ENCODE measurements around the gene PLEKHA1. TPM values are rescaled to one million over a fixed set of nuclear protein-coding genes. Genes with fewer than 3 reads are reported as not detected.

Gene PLEKHA1
- polyA plus RNA-seq, 1 of the 3 experiments (the other 2 are of a cell fraction): 8.4 TPM

DNA sequence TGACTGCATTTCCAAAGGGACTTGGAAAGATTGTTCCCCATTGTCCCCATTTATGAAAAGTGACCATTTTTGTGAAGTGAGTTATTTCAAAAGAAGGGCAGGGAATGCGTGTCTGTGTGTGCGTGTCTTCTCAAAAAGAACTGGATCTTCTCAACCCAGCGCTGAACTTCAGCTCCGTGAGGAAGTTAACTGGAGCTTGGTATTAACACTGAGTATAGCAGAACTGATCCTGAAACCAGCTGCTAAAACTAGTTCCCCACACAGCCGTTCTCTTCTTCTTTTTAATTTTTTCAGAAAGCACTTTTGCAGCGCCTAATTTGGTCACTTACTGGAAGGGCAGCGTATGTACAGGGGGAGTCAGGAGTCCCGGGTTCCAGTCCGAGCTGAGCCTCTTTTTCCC is 45.8 kb upstream of the PLEKHA1 start (continued):
- TF ChIP-seq TEAD4 (IDR thresholded peaks at IDR 0.05; ENCODE audit: borderline replicate concordance, insufficient read depth) (no peak), POLR2AphosphoS5 (IDR thresholded peaks at IDR 0.05; ENCODE audit: low read depth, low read length) (no peak), REST (IDR thresholded peaks at IDR 0.05; ENCODE audit: low read depth, low read length) (no peak), TCF12 (IDR thresholded peaks at IDR 0.05) (no peak), JUND (IDR thresholded peaks at IDR 0.05) (no peak), FOXJ3 (CRISPR knock-in tag; IDR thresholded peaks at IDR 0.05) (no peak)
- TF ChIP-seq, protein P1, sequence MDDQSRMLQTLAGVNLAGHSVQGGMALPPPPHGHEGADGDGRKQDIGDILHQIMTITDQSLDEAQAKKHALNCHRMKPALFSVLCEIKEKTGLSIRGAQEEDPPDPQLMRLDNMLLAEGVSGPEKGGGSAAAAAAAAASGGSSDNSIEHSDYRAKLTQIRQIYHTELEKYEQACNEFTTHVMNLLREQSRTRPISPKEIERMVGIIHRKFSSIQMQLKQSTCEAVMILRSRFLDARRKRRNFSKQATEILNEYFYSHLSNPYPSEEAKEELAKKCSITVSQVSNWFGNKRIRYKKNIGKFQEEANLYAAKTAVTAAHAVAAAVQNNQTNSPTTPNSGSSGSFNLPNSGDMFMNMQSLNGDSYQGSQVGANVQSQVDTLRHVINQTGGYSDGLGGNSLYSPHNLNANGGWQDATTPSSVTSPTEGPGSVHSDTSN (IDR thresholded peaks at IDR 0.05): no peak

DNA sequence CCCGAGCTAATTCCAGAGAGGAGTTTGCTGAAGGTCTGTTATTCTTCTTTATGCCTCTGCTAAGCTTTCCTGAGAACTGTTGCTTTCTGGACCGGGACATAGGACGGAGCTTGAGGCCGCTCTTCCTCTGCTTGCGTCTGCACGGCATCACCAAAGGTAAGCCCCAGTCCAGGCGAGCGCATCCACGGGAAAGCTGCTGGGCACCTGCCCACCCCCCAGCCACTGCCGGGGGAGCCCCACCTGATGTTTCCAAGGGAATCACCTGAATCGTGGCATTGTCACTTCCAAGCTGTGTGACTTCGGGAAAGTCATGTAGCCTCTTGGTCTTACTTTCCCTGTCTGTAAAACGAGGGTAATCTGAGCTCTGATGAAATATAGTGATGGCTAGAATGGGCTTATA is 45.1 kb upstream of the PLEKHA1 start:
- Histone ChIP-seq H3K9me3 (no peaks in the 10 kb centered on the region), H3K9me2 (no peaks in the 10 kb centered on the region), H3K27ac (ENCODE audit: low read depth in 2 of 2, low read length in 1 of 2) (no peak overlapping the region), H4K20me1 (ENCODE audit: insufficient read depth) (no peaks in the 10 kb centered on the region), H3K36me3 (replicated peaks in 1 of 2; ENCODE audit: control insufficient read depth in 1 of 2, insufficient read depth in 2 of 2, low read length in 1 of 2) (no peaks in the 10 kb centered on the region), H3K27me3 (ENCODE audit: insufficient read depth) (no peaks in the 10 kb centered on the region; the same call in 1 of the 2 replicates), H3K4me3 (ENCODE audit: low read depth in 2 of 2, low read length in 1 of 2) (no peak overlapping the region), H2AFZ (ENCODE audit: low read depth) (no peak overlapping the region), H3K4me2 (no peak overlapping the region), H3F3A (replicated peaks; ENCODE audit: insufficient read depth) (no peaks in the 10 kb centered on the region), H3K79me2 (ENCODE audit: insufficient read depth) (no peaks in the 10 kb centered on the region), H3K9ac (no peak overlapping the region), H3K4me1 (ENCODE audit: control insufficient read depth in 1 of 2, insufficient read depth in 2 of 2, low read depth in 1 of 2, low read length in 1 of 2) (no peaks in the 10 kb centered on the region)
- TF ChIP-seq RCOR1 (IDR thresholded peaks at IDR 0.05; ENCODE audit: low read length) (no peak), FOXJ3 (CRISPR knock-in tag; IDR thresholded peaks at IDR 0.05) (no peak), TAF1 (IDR thresholded peaks at IDR 0.05; ENCODE audit: borderline replicate concordance, low read depth, low read length) (no peak), USF2 (IDR thresholded peaks at IDR 0.05; ENCODE audit: borderline replicate concordance, low read depth, low read length) (no peak), ZBTB33 (IDR thresholded peaks at IDR 0.05; ENCODE audit: borderline replicate concordance, low read depth) (no peak), CHD2 (IDR thresholded peaks at IDR 0.05; ENCODE audit: low read length, partially characterized antibody) (no peak), FOSL2 (IDR thresholded peaks at IDR 0.05; ENCODE audit: borderline replicate concordance, low read depth) (no peak), GABPA (IDR thresholded peaks at IDR 0.05; ENCODE audit: low read depth) (no peak), JUND (IDR thresholded peaks at IDR 0.05) (no peak)
- 63% methylated on average over 13 of the region's 13 CpGs for WGBS (ENCODE audit: low lambda C conversion rate)
- CTCF ChIA-PET: interaction anchor here (1.5 to 4.4 kb wide), 3 partner anchors 31 to 105 kb away, joined by 3 to 18 read pairs (median 9); no protein-coding TSS in a partner anchor
- POLR2A ChIA-PET: interaction anchor here (0.5 kb wide), 1 partner anchor 143 kb away, joined by 3 read pairs; no protein-coding TSS in a partner anchor
- DNase-seq: no peak
